ENCODE data around the gene HOXB2. TPM values are rescaled to one million over a fixed set of nuclear protein-coding genes. Genes with fewer than 3 reads are reported as not detected.
A peak's percentile ranks its signal among the peaks of the same experiment; 100 is the strongest.

The HOXB2 gene
- total RNA-seq, 3 donors from 2014 or later (not counting 1 experiment from before 2014, with no cell fraction given): 21.6 to 30.5 (median 24.7) TPM

- peaks cover 61% of the 10 kb centered on the region for H3K27me3 ChIP-seq (ENCODE audit: control insufficient read depth, insufficient read depth, low read length)
- no peaks in the 10 kb centered on the region for H3K9me3 ChIP-seq (ENCODE audit: control insufficient read depth, insufficient read depth, low read length)
- H3K27ac Mint-ChIP-seq: no peak overlapping the region
- no peak overlapping the region for H3K4me3 ChIP-seq (ENCODE audit: low read length)
- peaks cover 29% of the 10 kb centered on the region for H3K4me1 ChIP-seq (ENCODE audit: control insufficient read depth, insufficient read depth, low read length)
- no peaks in the 10 kb centered on the region for H3K9me3 Mint-ChIP-seq
- peak overlapping the region; percentile 5 for H3K4me3 Mint-ChIP-seq
- intact Hi-C loops (cut with micrococcal nuclease): loop anchor here (5.0 kb wide), 1 partner anchor 328 kb away; no protein-coding TSS in a partner anchor
- H3K27ac ChIP-seq (ENCODE audit: low read length): no peak overlapping the region
- ATAC-seq (no peak), DNase-seq (no peak)
- peaks cover 27 to 36% of the 10 kb centered on the region in 2 donors for H3K4me1 Mint-ChIP-seq
- no peaks in the 10 kb centered on the region for H3K36me3 ChIP-seq (ENCODE audit: control insufficient read depth, insufficient read depth, low read length)
- H3K36me3 Mint-ChIP-seq: no peaks in the 10 kb centered on the region
- peaks cover 76 to 86% of the 10 kb centered on the region in 2 donors for H3K27me3 Mint-ChIP-seq (ENCODE audit: low read depth in 2 of 2)
- TF ChIP-seq CTCF (IDR thresholded peaks at IDR 0.05): no peak
These were observed 45.8 kb upstream of the HOXB2 start for GRCh38 chr17:48590607-48591161.

- DNase-seq (peak in 1 of 2 donors; percentile 11), ATAC-seq (no peak)
- peaks cover 34% of the 10 kb centered on the region for H3K4me1 ChIP-seq (ENCODE audit: control insufficient read depth, insufficient read depth, low read length)
- H3K27ac ChIP-seq (ENCODE audit: low read length): no peak within 1 kb of the TSS
- no peak for TF ChIP-seq CTCF (IDR thresholded peaks at IDR 0.05)
- H3K9me3 ChIP-seq (ENCODE audit: control insufficient read depth, insufficient read depth, low read length): no peaks in the 10 kb centered on the region
- Mint-ChIP-seq H3K36me3 (no peaks in the 10 kb centered on the region), H3K4me3 (peak within 1 kb of the TSS; percentile 5), H3K27ac (no peak within 1 kb of the TSS), H3K9me3 (no peaks in the 10 kb centered on the region), H3K27me3 (ENCODE audit: low read depth in 2 of 2) (peaks cover 76 to 85% of the 10 kb centered on the region in 2 donors), H3K4me1 (peaks cover 34 to 43% of the 10 kb centered on the region in 2 donors)
- WGBS (ENCODE audit: insufficient coverage): 40% methylated on average over 21 of the region's 23 CpGs
- intact Hi-C loops (cut with micrococcal nuclease): loop anchor here (5.0 kb wide), 1 partner anchor 328 kb away; no protein-coding TSS in a partner anchor
- peaks cover 54% of the 10 kb centered on the region for H3K27me3 ChIP-seq (ENCODE audit: control insufficient read depth, insufficient read depth, low read length)
- H3K4me3 ChIP-seq (ENCODE audit: low read length): no peak within 1 kb of the TSS
- H3K36me3 ChIP-seq (ENCODE audit: control insufficient read depth, insufficient read depth, low read length): no peaks in the 10 kb centered on the region
These were observed 45.1 kb upstream of the HOXB2 start, which contains the start of gene HOXB3 for GRCh38 chr17:48589831-48590606. HOXB3 (minus strand) TSS chr17:48590241; CDS start chr17:48552474, 37,767 bp downstream.

GRCh38 chr17:48589060-48589830, 44.3 kb upstream of the HOXB2 start:
- H3K9me3 ChIP-seq (ENCODE audit: control insufficient read depth, insufficient read depth, low read length): no peaks in the 10 kb centered on the region
- H3K4me3 Mint-ChIP-seq: no peak overlapping the region
- no peaks in the 10 kb centered on the region for H3K9me3 Mint-ChIP-seq
- intact Hi-C loops (cut with micrococcal nuclease): no loop called here
- DNase-seq (peak in 1 of 2 donors; percentile 17), ATAC-seq (no peak)
- peaks cover 47% of the 10 kb centered on the region for H3K27me3 ChIP-seq (ENCODE audit: control insufficient read depth, insufficient read depth, low read length)
- H3K27me3 Mint-ChIP-seq (ENCODE audit: low read depth in 2 of 2): peaks cover 73 to 82% of the 10 kb centered on the region in 2 donors
- H3K36me3 Mint-ChIP-seq: no peaks in the 10 kb centered on the region
- 23% methylated on average over 6 of the region's 10 CpGs for WGBS (ENCODE audit: insufficient coverage)
- no peak overlapping the region for H3K27ac ChIP-seq (ENCODE audit: low read length)
- H3K4me1 Mint-ChIP-seq: peaks cover 36 to 49% of the 10 kb centered on the region in 2 donors
- TF ChIP-seq CTCF (IDR thresholded peaks at IDR 0.05): no peak
- no peak overlapping the region for H3K27ac Mint-ChIP-seq
- no peak overlapping the region for H3K4me3 ChIP-seq (ENCODE audit: low read length)
- H3K4me1 ChIP-seq (ENCODE audit: control insufficient read depth, insufficient read depth, low read length): peaks cover 37% of the 10 kb centered on the region
- no peaks in the 10 kb centered on the region for H3K36me3 ChIP-seq (ENCODE audit: control insufficient read depth, insufficient read depth, low read length)
